ENCODE results near the gene CNTF.

GRCh38 chr11:58639103-58639502 is 16.6 kb downstream of the CNTF start:
- TF ChIP-seq JUNB (IDR thresholded peaks at IDR 0.05; ENCODE audit: unreplicated experiment) = no peak
- TF ChIP-seq CTCF (conservative IDR thresholded peaks at IDR 0.05; ENCODE audit: low read depth in 2 of 2) = no peak
- TF ChIP-seq EZH2 (IDR thresholded peaks at IDR 0.05; ENCODE audit: low read depth, unreplicated experiment) = no peak
- TF ChIP-seq POLR2AphosphoS5 (IDR thresholded peaks at IDR 0.05; ENCODE audit: low read depth) = no peak
- peak; percentile 42 for TF ChIP-seq REST (IDR thresholded peaks at IDR 0.05; ENCODE audit: unreplicated experiment)

Measured in GM23338 (cell line).